NCI-H187 (cell line): ENCODE measurements around the gene PLCH2.

Experiments
- DNase-seq, 2 experiments: peaks; one replicate each; lab custom pipeline; 2025; lab: John Stamatoyannopoulos, UW

PLCH2 gene

DNA sequence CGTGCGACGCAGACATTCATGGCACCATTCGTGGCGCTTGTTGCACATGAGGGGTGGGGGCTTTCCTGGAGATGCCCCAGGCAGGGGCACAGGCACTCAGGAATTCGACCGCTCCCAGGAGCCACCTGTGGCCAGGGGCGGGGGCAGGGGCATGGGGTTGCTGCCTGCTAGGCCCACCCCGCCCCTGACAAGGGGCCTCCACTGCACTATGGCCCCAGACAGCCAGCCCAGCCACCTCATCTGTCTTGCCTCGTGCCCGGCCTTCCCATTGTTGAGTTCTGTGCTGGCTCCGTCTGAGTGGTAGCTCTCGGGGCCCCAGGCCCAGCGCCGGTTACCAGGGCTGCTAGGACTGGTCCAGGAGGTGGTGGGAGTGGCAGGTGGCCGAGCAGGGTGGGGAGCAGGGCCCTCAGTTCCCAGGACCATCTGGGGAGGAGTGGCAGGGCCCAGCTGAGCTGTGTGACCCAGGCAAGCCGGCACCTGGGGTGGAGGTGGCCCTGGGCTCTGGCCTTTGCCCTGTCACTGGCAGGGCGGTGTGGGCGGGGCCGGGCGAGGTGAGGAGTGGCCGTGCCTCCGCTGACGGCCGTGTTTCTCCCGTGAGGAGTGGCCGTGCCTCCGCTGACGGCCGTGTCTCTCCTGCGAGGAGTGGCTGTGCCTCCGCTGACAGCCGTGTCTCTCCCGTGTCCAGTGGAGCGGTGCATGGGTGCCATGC is 1.9 kb downstream of the PLCH2 start:
- DNase-seq = no peak

DNA sequence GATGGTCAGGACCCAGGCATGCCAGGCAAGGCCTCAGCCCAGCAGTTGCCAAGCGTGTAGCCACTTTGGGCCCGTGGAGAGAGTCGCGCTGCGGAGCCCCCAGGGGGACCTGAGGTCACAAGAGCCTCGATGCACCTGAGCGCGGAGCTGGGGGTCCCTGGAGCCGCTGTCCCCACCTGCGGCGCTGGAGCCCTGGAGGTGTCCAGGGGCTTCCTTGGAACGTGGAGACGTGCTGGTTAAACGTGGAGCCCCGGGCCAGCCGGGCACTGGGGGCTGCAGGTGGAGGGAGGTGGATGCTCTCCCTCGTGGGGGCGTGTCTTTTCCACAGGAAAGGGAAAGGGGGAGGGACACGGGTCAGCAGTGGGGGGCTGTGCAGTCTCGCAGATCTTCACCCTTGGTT is 3.1 kb downstream of the PLCH2 start:
- DNase-seq = no peak

DNA sequence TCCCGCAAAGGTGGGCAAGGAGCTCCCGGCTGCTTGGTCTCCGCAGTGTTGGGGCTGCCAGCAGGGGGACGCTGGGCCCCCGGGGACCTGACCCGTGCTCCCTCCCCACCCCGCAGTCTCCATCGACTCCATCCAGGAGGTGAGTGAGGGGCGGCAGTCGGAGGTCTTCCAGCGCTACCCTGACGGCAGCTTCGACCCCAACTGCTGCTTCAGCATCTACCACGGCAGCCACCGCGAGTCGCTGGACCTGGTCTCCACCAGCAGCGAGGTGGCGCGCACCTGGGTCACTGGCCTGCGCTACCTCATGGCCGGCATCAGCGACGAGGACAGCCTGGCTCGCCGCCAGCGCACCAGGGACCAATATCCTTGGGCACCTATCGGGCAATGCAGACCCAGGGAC is 3.5 kb downstream of the PLCH2 start:
- no peak for DNase-seq

DNA sequence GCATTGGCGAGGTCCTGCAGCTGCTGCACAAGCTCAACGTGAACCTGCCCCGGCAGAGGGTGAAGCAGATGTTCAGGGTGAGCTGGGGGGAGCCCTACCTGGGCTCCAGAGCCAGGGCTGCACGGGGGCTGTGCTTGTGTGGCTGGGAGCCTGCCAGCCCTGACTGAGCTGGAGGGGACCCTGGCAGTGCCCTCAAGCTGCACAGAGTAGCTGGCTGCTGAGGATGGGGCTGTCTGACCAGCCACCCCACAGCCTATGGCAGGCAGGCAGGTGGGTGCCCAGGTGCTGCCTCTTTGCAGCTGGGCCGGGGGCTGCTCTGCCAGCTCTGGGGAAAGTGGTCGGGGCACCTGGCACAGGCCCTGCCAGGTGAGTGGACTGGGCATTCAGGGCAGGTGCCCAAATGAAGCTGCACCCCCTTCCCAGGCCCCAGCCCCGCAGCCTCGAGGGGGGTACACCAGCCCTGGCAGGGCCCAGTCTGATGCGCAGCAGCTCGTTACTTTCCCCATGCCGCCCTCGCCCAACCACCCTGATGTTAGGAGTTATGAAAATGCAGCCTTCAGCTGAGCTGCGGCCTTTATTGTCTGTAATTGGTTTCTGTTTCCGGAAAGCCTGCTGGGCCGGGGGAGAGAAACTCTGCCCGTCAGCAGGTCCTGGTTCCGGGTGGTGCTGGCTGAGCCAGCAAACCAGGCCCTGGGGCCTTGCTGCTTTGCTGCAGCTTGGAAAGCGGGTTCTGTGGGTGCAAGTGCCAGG is 4.3 kb downstream of the PLCH2 start:
- DNase-seq = no peak

DNA sequence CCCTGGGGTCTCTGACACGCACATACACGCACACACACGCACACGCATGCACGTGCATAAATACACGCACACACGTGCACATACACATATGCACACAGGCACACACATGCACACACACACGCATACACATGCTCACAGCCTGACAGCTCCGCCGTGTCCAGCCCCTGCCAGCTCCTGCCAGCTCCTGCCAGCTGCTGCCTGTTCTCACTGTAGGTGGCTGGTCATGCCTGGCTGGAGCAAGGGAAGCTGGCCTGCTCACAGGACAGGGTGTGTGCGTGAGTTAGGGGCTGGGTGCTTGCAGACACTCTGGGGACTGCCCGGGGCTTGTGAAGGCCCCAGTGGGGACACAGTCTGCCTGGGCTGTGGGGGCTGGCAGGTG is 4.9 kb downstream of the PLCH2 start:
- no peak for DNase-seq

DNA sequence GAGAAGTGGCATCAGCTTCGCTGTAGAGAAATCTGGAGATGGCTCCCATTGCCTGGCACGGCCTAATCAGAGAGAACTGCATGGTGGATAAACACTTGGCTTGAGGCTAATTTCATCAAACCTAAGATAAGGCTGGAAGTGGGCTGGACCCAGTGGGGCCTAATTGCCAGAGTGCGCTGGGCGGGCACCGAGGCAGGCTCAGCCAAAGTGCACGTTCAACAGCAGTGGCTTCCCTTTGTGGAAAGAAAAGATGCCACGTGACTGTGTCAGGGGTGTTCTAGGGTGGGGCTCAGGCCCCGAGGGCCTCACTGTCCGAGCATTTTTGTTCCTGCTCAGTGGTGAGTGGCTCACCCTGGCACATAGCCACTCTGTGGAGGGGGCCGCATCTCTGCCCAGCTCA is 5.8 kb downstream of the PLCH2 start:
- no peak for DNase-seq

DNA sequence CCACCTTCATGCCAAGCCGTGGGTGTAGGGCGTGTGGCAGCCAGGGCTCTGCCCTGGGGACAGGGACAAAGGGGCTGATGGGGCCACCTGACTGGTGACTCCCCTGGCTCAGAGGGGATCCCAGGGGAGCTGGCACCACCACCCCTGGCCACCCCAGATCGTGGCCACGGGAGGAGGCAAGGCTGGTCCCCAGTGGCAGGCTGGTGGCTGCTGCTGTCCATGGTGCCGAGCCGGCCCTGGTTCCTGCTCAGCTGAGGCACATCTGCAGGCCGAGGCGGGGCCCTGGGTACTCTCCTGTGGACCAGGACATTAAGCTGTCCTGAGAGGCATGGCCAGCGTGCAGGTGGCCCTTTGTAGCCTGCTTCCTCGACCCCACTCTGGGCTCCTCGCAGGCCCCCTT is 6.5 kb downstream of the PLCH2 start:
- no peak for DNase-seq

DNA sequence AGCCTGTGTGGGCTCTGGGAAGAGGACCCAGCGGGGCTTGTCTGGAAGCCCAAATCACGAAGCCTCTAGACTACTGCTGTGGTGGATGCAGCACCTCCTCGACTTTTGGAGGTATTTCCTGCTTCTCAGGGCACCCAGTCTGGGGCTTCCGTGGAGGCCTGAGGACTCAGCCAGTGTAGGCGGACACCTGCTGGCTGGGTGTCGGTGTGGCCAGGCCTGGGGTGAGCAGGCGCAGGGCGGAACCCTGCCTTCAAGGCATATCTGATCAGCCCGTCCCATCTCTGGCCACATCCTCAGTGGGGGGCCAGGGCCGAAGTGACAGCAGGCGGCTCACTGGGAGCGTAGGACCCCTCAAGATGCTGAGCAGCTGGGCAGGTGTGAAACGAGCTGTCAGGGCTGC is 6.9 kb downstream of the PLCH2 start:
- DNase-seq = no peak

DNA sequence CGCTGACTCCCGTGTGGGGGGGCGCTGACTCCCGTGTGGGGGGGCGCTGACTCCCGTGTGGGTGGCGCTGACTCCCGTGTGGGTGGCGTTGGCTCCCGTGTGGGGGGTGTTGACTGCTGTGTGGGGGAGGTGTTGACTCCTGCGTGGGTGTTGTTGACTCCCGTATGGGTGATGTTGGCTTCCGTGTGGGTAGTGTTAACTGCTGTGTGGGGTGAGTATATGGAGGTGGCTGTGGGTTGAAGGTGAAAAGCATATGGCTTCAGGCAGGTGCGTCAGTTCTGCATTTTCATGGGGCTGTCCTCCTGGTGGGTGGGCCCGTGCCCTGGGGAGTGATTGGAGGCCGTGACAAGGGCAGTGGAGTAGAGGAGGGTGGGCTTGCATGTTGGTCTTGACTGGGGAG is 7.9 kb downstream of the PLCH2 start:
- DNase-seq = no peak

DNA sequence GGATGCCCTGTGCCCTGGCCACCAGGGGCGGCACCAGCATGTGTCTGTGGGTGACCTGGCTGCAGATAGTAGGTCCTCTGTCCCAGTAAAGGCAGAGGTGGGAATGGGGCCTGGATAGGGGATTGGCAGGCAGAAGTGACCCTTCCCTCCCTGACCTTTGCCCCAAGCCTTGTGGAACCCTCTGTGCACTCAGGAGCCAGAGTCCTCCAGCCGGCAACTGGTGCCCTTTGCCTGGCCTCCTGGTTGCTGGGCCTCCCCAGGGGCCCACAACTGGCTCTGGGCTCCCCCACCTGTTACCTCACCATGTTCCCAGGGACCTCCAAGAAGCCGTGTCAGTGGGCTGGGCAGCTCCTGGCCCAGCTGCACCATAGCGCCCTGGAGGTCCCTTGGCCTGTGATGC is 10.0 kb downstream of the PLCH2 start:
- DNase-seq = no peak

DNA sequence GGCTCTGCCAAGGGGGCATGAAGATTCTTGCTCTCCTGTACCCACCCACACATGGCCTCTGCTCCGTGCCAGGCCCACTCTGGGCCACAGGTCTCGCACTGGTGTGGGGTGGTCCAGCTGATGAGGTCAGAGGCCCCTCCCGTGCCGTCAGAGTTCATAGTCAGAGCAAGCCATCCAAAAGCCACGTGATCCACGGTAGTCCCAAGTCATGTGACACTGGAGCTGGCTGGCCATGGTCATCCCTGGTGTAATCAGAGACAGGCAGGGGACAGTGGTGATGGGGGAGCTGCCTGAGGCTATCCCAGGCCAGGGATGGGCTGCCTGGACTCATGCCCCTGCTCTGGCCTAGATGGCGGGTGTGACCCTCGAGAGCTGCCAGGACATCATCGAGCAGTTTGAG is 10.5 kb downstream of the PLCH2 start:
- DNase-seq = no peak

DNA sequence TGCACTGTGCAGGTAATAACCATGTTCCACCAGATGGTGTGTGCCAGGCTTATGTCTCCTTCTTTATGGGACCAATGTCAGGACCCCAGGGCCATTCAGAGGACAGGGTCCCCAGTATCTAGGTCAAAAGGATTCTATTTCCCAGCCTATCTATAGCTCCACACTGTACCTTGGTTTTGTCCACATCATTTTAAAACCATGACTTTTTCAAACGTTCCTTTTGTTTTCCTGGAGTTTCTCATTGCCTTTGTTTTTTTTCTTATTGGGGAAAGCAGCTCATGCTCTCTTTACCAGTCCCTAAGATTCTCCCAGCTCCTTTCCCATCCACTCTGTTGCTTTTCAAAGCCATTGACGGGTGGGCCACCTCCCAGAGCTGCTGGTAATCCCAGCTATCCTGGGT is 12.6 kb downstream of the PLCH2 start:
- no peak for DNase-seq

DNA sequence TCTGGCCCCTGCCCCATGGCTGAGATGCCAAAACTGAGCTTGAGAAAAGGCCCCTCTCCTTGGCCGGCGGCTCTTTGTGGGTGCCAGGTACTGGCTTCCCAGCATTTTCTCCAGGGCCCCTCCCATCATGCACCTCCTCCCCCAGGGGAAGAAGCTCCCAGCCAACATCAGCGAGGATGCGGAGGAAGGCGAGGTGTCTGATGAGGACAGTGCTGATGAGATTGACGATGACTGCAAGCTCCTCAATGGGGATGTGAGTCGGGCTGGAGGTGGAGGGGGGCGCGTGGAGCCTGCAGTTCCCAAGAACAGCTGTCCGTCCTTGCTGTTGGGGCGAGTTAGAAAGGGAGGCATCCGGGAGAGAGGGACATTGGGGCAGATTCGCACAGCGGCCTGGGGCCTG is 13.5 kb downstream of the PLCH2 start:
- no peak for DNase-seq

DNA sequence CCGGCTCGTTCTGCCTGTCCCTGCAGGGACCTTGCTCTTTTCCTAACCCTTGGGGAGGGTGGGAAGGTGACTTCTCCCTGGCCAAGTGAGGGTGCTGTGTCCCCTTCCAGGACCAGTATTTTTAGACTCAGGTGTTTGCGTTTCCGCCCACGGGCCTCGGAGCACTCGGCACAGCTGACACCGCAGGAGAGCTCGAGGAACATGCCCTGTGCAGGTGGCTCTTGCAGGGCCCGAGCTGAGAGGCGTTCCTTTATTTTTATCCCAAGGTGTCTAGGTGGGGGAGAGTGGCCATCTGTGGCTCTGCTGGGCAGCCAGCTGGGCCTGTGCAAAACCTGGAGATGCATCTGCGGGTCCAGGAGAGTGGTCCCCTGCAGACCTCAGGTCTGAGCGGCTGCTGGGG is 16.0 kb downstream of the PLCH2 start:
- DNase-seq = no peak

DNA sequence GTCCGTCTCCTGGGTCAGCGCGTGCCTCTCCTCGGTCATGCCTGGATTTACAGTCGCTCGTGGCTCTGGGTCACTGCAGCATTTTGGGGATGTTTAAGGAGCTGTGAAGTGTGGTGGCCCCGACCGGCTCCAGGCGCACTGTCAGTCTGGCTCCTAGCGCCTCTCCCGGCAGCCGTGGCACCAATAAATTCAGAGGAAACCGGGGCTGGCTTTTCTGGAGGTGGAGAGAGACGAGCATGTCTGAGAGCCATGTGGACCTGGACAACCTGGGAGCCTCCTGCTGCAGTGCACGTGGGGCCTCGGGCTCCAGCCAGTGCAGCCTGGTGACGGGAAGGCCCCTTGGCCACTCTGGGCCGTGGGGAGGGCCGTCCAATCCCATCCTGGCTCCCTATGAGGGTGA is 17.1 kb downstream of the PLCH2 start:
- DNase-seq = no peak

DNA sequence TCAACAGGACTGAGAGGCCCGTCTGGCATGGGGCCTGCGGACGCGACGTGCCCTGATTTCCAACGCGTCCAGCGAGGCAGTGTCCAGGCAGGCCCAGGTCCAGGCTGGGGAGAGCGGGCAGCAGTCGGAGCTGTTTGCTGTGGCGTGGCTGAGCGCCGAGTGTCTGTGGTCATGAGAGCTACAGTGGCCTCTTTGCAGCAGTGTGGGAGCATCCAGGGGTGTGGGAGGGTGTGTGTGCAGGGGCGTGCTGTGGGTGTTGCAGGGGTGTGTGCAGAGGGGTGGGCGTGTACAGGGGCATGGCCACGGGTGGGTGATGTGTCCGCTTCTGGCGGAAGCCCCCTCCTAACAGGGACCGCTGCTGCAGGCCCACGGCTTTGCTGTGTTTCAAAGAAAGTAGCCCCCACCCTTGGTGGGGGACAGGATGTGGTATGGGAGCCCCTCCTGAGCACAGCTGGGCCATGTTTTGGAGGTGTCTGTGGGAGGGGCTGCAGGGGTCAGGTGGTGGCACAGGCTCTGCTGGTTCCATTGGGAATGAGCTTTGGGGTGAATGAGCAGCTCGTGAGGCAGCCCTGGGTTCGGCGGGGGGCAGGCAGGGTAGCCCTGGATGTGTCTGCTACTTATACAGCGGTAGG is 17.7 kb downstream of the PLCH2 start:
- no peak for DNase-seq

DNA sequence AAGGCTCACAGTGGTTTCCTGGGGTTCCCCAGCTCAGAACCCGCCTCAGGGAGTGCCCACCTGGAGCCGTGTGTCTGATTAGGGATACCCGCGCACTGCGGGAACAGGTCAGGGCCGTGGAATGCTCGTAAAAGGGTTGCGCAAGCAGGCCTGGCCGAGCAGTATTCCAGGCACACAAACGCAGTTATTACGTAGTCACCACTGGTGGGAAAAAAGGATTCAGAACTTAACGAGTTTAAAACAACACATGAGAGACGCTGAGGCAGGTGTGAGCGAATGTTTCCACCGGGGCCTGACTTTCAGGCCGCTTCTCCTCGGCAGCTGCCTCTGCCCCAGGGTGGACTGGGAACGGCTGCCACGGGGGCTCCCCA is 18.2 kb downstream of the PLCH2 start:
- DNase-seq = no peak

DNA sequence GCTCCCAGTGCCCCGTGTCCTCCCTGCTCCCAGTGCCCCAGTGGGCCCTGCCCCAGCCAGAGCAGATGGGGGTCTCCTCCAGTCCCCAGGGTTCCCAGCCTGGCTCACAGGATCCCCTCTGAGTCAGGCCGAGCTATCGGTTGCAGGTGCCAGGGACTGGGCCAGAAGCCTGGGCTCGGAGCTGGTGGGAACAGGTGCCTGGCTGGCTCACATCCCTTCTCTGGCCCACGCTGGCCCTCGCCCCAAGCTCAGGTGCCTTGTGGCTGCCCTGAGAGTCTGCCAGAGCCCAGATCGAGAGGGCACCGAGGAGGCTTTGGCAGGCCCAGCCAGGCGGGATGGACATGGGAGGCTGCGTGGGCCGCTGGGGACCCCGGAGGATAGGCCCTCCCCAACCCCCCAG is 18.9 kb downstream of the PLCH2 start:
- no peak for DNase-seq

DNA sequence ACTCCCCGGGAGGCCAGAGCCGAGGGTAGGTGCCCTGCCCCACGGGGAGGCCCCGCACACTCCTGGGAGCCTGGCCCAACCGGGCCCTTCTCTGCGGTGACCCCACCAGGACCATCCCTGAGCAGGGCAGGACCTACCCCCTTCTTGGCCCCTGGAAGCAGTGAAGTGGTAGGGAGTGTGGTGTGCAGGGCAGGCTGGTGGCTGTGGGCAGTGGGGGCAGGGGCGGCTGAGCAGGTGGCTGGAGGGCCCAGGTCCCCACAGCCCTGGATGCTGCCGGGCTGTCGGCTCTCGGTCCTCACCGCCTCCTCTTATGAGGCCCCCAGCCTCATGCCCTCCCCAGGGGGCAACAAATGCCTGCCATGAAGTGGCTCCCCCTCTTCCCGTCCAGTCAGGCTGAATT is 19.5 kb downstream of the PLCH2 start:
- no peak for DNase-seq

DNA sequence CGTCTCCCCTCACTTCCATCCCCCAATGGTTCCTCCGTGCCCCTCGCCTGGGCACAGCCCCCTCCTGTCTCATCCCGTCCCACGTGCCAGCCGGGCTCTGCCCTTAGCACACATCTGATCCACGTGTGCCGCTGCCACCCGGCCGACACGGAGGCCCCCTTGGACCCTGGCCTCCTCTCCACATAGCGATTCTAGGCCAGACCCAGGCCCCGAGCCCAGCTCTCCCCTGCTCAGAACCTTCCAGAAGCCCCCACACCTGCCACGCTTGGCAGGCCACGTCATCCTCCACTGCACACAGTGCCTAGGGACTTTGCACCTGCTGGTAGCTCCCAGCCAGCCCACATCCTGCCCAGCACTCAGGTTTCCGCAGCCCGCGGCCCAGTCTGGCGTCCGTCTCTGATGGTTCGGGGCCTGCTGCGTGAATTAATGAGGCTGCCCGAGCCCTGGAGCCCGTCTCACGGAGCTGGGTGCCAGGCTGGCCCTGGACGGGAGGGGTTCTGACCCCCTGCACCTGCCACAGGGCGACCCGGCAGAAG is 20.1 kb downstream of the PLCH2 start:
- no peak for DNase-seq

DNA sequence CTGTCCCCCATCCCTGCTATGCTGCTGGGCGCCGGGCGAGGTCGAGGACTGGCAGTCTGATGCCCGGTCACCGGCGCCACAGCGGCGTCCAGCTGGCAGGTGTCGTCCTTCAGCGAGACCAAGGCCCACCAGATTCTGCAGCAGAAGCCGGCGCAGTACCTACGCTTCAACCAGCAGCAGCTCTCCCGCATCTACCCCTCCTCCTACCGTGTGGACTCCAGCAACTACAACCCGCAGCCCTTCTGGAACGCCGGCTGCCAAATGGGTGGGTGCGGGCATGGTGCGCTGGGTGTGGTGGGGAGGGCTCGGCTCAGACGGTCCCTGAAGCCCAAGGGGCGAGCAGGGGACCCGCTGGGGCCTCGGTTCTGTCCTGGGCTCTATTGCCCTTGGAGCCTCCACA is 20.7 kb downstream of the PLCH2 start:
- no peak for DNase-seq

DNA sequence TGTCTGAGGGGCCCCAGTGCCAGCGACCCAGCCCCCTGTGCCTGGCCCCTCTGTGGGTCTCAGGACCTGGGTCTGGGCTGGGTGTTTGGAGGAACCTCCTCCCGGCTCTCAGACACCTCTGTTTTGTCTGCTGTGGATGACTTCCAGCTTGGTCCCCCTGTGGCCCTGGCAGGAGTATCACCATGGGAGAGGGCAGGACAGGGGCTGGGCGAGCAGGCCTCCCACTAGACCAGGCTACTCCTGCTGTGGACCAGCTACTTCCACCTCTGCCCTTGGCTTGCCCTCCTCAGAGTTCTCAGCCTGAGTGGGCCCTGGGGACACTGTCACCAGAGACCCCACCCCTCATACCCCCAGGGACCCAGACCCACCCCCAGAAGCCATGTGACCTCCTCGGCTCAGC is 21.8 kb downstream of the PLCH2 start:
- DNase-seq = no peak

DNA sequence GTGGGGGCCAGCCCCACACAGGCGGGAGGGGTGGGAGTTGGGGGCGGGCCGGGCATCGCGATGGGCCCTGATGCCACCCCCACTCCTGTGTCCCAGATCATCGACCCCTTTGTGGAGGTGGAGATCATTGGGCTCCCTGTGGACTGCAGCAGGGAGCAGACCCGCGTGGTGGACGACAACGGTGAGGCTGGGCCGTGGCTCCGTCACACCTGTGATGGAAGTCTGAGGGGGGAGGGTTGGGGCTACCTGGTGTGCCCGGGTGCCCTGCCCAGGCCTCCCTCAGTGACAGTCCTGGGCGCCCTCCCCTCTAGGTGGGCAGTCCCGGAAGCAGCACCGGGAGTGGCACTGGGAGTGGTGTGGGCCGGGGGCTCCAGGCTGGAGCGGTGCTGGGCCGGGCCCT is 22.6 kb downstream of the PLCH2 start:
- DNase-seq = no peak
